ENCODE results near the gene PRKCH. TPM values are rescaled to one million over a fixed set of nuclear protein-coding genes. Genes with fewer than 3 reads are reported as not detected.

The PRKCH gene
- total and polyA plus RNA-seq, 12 donors, result 8.3 to 25.1 (median 17.7) TPM

GRCh38 chr14:61375218-61375617 lies 53.8 kb downstream of the PRKCH start:
- DNase-seq, result no peak
- no peaks in the 10 kb centered on the region for H3K27me3 ChIP-seq
- intact Hi-C loops (cut with DNase I), result no loop called here

GRCh38 chr14:61376314-61376713 lies 54.9 kb downstream of the PRKCH start:
- DNase-seq (no peak), ATAC-seq (no peak)
- intact Hi-C loops (cut with DNase I), result no loop called here
- Histone ChIP-seq H3K9me3 (peaks cover 0 to 33% (median 15%) of the 10 kb centered on the region in 11 donors), H3K27ac (no peak overlapping the region), H3K27me3 (no peaks in the 10 kb centered on the region), H3K36me3 (no peaks in the 10 kb centered on the region), H3K4me3 (no peak overlapping the region), H3K4me1 (peaks cover 0 to 10% (median 0%) of the 10 kb centered on the region in 9 donors)
- no peak for TF ChIP-seq CTCF (IDR thresholded peaks at IDR 0.05)
- 94 to 98% methylated on average over 1 of the region's 1 CpG for WGBS, 2 donors

More at GRCh38 chr14:61375218-61375617, 53.8 kb downstream of the PRKCH start:
- TF ChIP-seq CTCF (IDR thresholded peaks at IDR 0.05), result no peak
- no peak for ATAC-seq
- WGBS, 2 donors, result 90 to 94% methylated on average over 3 of the region's 3 CpGs
- H3K4me1 ChIP-seq, result peaks cover 0 to 7% (median 4%) of the 10 kb centered on the region in 9 donors
- H3K27ac ChIP-seq, result no peak overlapping the region
- H3K4me3 ChIP-seq, result no peak overlapping the region
- peaks cover 0 to 33% (median 15%) of the 10 kb centered on the region in 11 donors for H3K9me3 ChIP-seq
- no peaks in the 10 kb centered on the region for H3K36me3 ChIP-seq

- no peak for DNase-seq
Measured at GRCh38 chr14:61377749-61378148, 56.4 kb downstream of the PRKCH start.

GRCh38 chr14:61379639-61380184 lies 58.3 kb downstream of the PRKCH start:
- no peak overlapping the region for H3K4me3 ChIP-seq
- peaks cover 0 to 22% (median 6%) of the 10 kb centered on the region in 11 donors for H3K9me3 ChIP-seq
- WGBS, 2 donors, result 86 to 88% methylated on average over 8 of the region's 8 CpGs
- peaks cover 0 to 35% (median 9%) of the 10 kb centered on the region in 9 donors for H3K4me1 ChIP-seq
- intact Hi-C loops (cut with DNase I), result no loop called here
- no peak for TF ChIP-seq CTCF (IDR thresholded peaks at IDR 0.05)
- DNase-seq (no peak), ATAC-seq (no peak)
- no peaks in the 10 kb centered on the region for H3K36me3 ChIP-seq
- no peak overlapping the region for H3K27ac ChIP-seq
- no peaks in the 10 kb centered on the region for H3K27me3 ChIP-seq

More at GRCh38 chr14:61377749-61378148, 56.4 kb downstream of the PRKCH start:
- Histone ChIP-seq H3K36me3 (no peaks in the 10 kb centered on the region), H3K4me3 (no peak overlapping the region), H3K27me3 (no peaks in the 10 kb centered on the region), H3K9me3 (peaks cover 0 to 33% (median 15%) of the 10 kb centered on the region in 11 donors), H3K4me1 (peaks cover 0 to 25% (median 5%) of the 10 kb centered on the region in 9 donors), H3K27ac (no peak overlapping the region)
- intact Hi-C loops (cut with DNase I), result no loop called here
- TF ChIP-seq CTCF (IDR thresholded peaks at IDR 0.05), result no peak
- ATAC-seq, result no peak

All from heart right ventricle (tissue), 16 donors.